ENCODE results near the gene PPP1R14B. TPM values are rescaled to one million over a fixed set of nuclear protein-coding genes. Genes with fewer than 3 reads are reported as not detected.
A peak's percentile ranks its signal among the peaks of the same experiment; 100 is the strongest.

The PPP1R14B gene
- total RNA-seq, 3 donors from 2014 or later: 73.6 to 142 (median 87.5) TPM

GRCh38 chr11:64226507-64227051 lies 20.2 kb downstream of the PPP1R14B start:
- DNase-seq: peak; percentile 75 to 91 (median 87)
- H3K36me3 ChIP-seq (ENCODE audit: low read depth): no peaks in the 10 kb centered on the region
- no peaks in the 10 kb centered on the region for H3K9me3 ChIP-seq
- intact Hi-C loops (cut with DNase I, micrococcal nuclease): no loop called here
- H3K4me3 ChIP-seq: peak overlapping the region; percentile 60
- peak; percentile 62 for ATAC-seq
- H3K4me1 ChIP-seq (ENCODE audit: low read depth): peaks cover 43% of the 10 kb centered on the region
- TF ChIP-seq CTCF (IDR thresholded peaks at IDR 0.05): no peak

- intact Hi-C loops (cut with DNase I, micrococcal nuclease): no loop called here
- H3K4me1 ChIP-seq (ENCODE audit: low read depth): peaks cover 36% of the 10 kb centered on the region
- peak; percentile 95 to 96 (median 95) for DNase-seq
- ATAC-seq: peak; percentile 86
- H3K4me3 ChIP-seq: peak within 1 kb of the TSS; percentile 60
- H3K36me3 ChIP-seq (ENCODE audit: low read depth): no peaks in the 10 kb centered on the region
- H3K9me3 ChIP-seq: no peaks in the 10 kb centered on the region
- no peak for TF ChIP-seq CTCF (IDR thresholded peaks at IDR 0.05)
Measured at GRCh38 chr11:64225608-64226506, 20.9 kb downstream of the PPP1R14B start, which contains the start of the genes NUDT22 and TRPT1. NUDT22 (plus strand) TSS chr11:64226274; CDS start chr11:64226653, 379 bp downstream. TRPT1 (minus strand) TSS chr11:64226186; CDS start chr11:64225860, 326 bp downstream.

GRCh38 chr11:64224891-64225607 lies 21.7 kb downstream of the PPP1R14B start:
- peaks cover 34% of the 10 kb centered on the region for H3K4me1 ChIP-seq (ENCODE audit: low read depth)
- no peak for ATAC-seq
- H3K9me3 ChIP-seq: no peaks in the 10 kb centered on the region
- intact Hi-C loops (cut with DNase I, micrococcal nuclease): no loop called here
- no peaks in the 10 kb centered on the region for H3K36me3 ChIP-seq (ENCODE audit: low read depth)
- TF ChIP-seq CTCF (IDR thresholded peaks at IDR 0.05): no peak
- peak overlapping the region; percentile 60 for H3K4me3 ChIP-seq
- peak in 1 of 3 donors; percentile 36 for DNase-seq

GRCh38 chr11:64224151-64224890 lies 22.4 kb downstream of the PPP1R14B start:
- TF ChIP-seq CTCF (IDR thresholded peaks at IDR 0.05): no peak
- Histone ChIP-seq H3K36me3 (ENCODE audit: low read depth) (no peaks in the 10 kb centered on the region), H3K4me1 (ENCODE audit: low read depth) (peaks cover 27% of the 10 kb centered on the region), H3K4me3 (no peak overlapping the region), H3K9me3 (no peaks in the 10 kb centered on the region)
- intact Hi-C loops (cut with DNase I, micrococcal nuclease): no loop called here
- ATAC-seq: no peak
- peak; percentile 14 to 64 (median 35) for DNase-seq

Measured in mucosa of descending colon (tissue), 3 donors.